Activated B cell treated with CpG ODN at 0.5 μM for 24 hours (primary cell): ENCODE data around the gene DNAJC4. TPM values are rescaled to one million over a fixed set of nuclear protein-coding genes. Genes with fewer than 3 reads are reported as not detected.

ENCODE experiments used
- ATAC-seq: fragments of 200-7000 bp; cut with Tn5 transposase; one replicate; pipeline ENCODE4 v1.10.0; 2021; ENCODE audit warnings: low read depth, mild to moderate bottlenecking, moderate library complexity
- CTCF ChIA-PET: fragments of 350-600 bp; sonication (Branson Sonifier 250); formaldehyde crosslinking; loops from one replicate; lab custom pipeline; 2021; ENCODE audit warnings: antibody characterized with exemption; lab: Charles Lee
- POLR2A ChIA-PET: fragments of 350-600 bp; sonication (Branson Sonifier 250); formaldehyde crosslinking; loops from one replicate; lab custom pipeline; 2021; ENCODE audit warnings: antibody characterized with exemption; lab: Charles Lee
- DNase-seq: peaks from one replicate; pipeline ENCODE4 v3.0.0; 2022
- H3K27ac Mint-ChIP-seq: one replicate; pipeline ENCODE4 v1.8.0; 2020; ENCODE audit warnings: mixed read lengths
- H3K27me3 Mint-ChIP-seq: one replicate; pipeline ENCODE4 v1.8.0; 2021; ENCODE audit warnings: mixed read lengths
- H3K36me3 Mint-ChIP-seq: one replicate; pipeline ENCODE4 v1.8.0; 2021; ENCODE audit warnings: low read depth, mixed read lengths
- H3K4me1 Mint-ChIP-seq: one replicate; pipeline ENCODE4 v1.8.0; 2021; ENCODE audit warnings: mixed read lengths
- H3K4me3 Mint-ChIP-seq: one replicate; pipeline ENCODE4 v1.8.0; 2020; ENCODE audit warnings: mild to moderate bottlenecking, mixed read lengths
- H3K9me3 Mint-ChIP-seq: one replicate; pipeline ENCODE4 v1.8.0; 2020; ENCODE audit warnings: mixed read lengths
- CTCF ChIP-seq: fragments of 200-600 bp; IDR thresholded peaks from one replicate; pipeline ENCODE4 v1.8.0; 2022; ENCODE audit warnings: antibody characterized with exemption, mild to moderate bottlenecking
- intact Hi-C: fragments of 100-400 bp; cut with micrococcal nuclease; formaldehyde crosslinking; loops from one replicate; pipeline ENCODE4 v1.15.1; 2024
- total RNA-seq: library from RNA; stranded (reverse); gene quantifications from 2 replicates; pipeline ENCODE4 v1.2.3, GENCODE V29; 2022

DNAJC4 gene
- total RNA-seq, 1 donor from 2014 or later, result 53.3 TPM

GRCh38 chr11:64269540-64270220 is 39.3 kb downstream of the DNAJC4 start:
- H3K4me1 Mint-ChIP-seq, result peaks cover 23% of the 10 kb centered on the region
- H3K27ac Mint-ChIP-seq, result peak overlapping the region; percentile 95
- intact Hi-C loops, result loop anchor here (1.0 kb wide), 14 partner anchors 16 to 116 kb away; partner anchors contain the start of genes CCDC88B, DNAJC4, ESRRA and FKBP2
- POLR2A ChIA-PET, result interaction anchor here (0.8 to 6.0 kb wide), 15 partner anchors 14 to 1428 kb away, joined by 3 to 119 read pairs (median 15); partner anchors contain the start of genes BAD, CCDC88B, DNAJC4 and ESRRA
- DNase-seq, result peak; percentile 97
- peaks cover 11% of the 10 kb centered on the region for H3K36me3 Mint-ChIP-seq
- H3K4me3 Mint-ChIP-seq, result peak overlapping the region; percentile 97
- peak; percentile 72 for ATAC-seq
- H3K27me3 Mint-ChIP-seq, result no peaks in the 10 kb centered on the region
- H3K9me3 Mint-ChIP-seq, result no peaks in the 10 kb centered on the region
- CTCF ChIA-PET, result interaction anchor here (0.8 to 5.7 kb wide), 6 partner anchors 15 to 65 kb away, joined by 3 to 55 read pairs (median 8); partner anchors contain the start of genes CATSPERZ, PLCB3, PRDX5 and TRMT112
- no peak for TF ChIP-seq CTCF

DNA sequence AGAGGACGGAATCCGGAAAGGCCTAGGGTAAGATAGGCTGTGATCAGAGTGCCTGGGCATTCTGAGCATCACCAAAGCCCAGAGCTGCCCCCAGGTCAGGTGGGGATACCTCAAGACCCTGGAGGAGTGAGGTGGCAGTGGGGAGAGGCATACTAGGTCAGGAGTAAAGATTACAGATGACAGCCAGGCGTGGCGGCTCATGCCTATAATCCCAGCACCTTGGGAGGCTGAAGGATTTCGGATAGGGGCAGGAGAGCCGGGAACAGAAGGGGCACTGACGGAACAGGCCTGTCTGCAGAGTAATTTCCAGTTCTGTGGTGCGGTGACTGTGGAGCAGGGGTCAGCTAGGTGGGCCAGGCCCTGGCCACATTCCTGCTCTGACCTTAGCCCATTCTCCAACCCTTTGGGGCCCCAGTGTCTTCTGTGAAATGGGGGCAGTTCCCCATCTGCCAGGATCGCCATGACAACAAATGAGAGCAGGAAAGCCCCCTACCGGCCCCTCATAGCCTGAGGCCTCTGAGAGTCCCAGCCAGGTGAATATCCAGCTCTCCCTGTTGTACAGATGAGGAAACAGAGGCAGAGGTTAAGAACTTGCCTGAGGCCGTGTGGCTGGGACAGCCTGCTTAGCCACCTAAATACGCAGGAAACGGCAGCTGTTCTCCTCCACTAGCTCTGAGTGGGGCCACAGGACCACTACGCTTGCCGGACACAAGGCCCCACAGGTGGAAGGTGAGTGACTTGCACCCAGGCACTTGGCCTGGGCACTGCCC is 44.9 kb downstream of the DNAJC4 start:
- intact Hi-C loops, result no loop called here
- H3K4me1 Mint-ChIP-seq, result peaks cover 8% of the 10 kb centered on the region
- ATAC-seq (no peak), DNase-seq (no peak)
- no peaks in the 10 kb centered on the region for H3K9me3 Mint-ChIP-seq
- H3K4me3 Mint-ChIP-seq, result no peak overlapping the region
- H3K36me3 Mint-ChIP-seq, result peaks cover 26% of the 10 kb centered on the region
- no peak for TF ChIP-seq CTCF
- ChIA-PET CTCF (interaction anchor here (1.4 kb wide), 1 partner anchor 29 kb away, joined by 5 read pairs; no protein-coding TSS in a partner anchor), POLR2A (interaction anchor here (0.6 to 2.3 kb wide), 2 partner anchors 9 to 33 kb away, joined by 3 to 8 read pairs; partner anchors contain the start of gene BAD)
- H3K27ac Mint-ChIP-seq, result peak overlapping the region; percentile 30
- no peaks in the 10 kb centered on the region for H3K27me3 Mint-ChIP-seq

GRCh38 chr11:64275841-64276240 is 45.5 kb downstream of the DNAJC4 start:
- H3K4me1 Mint-ChIP-seq, result peaks cover 6% of the 10 kb centered on the region
- no peaks in the 10 kb centered on the region for H3K9me3 Mint-ChIP-seq
- POLR2A ChIA-PET, result interaction anchor here (0.6 to 2.3 kb wide), 2 partner anchors 9 to 33 kb away, joined by 3 to 8 read pairs; partner anchors contain the start of gene BAD
- ATAC-seq (no peak), DNase-seq (no peak)
- H3K36me3 Mint-ChIP-seq, result peaks cover 23% of the 10 kb centered on the region
- H3K27me3 Mint-ChIP-seq, result no peaks in the 10 kb centered on the region
- CTCF ChIA-PET, result interaction anchor here (1.4 kb wide), 1 partner anchor 28 kb away, joined by 5 read pairs; no protein-coding TSS in a partner anchor
- peak overlapping the region; percentile 30 for H3K27ac Mint-ChIP-seq
- intact Hi-C loops, result no loop called here
- no peak overlapping the region for H3K4me3 Mint-ChIP-seq
- no peak for TF ChIP-seq CTCF

GRCh38 chr11:64276653-64277431 is 46.5 kb downstream of the DNAJC4 start:
- TF ChIP-seq CTCF, result no peak
- Mint-ChIP-seq H3K27me3 (no peaks in the 10 kb centered on the region), H3K4me1 (peaks cover 6% of the 10 kb centered on the region), H3K27ac (no peak overlapping the region), H3K36me3 (peaks cover 28% of the 10 kb centered on the region), H3K4me3 (no peak overlapping the region), H3K9me3 (no peaks in the 10 kb centered on the region)
- ATAC-seq (peak; percentile 35), DNase-seq (no peak)
- CTCF ChIA-PET, result interaction anchor here (1.1 to 1.4 kb wide), 2 partner anchors 27 to 70 kb away, joined by 3 to 5 read pairs; partner anchors contain the start of gene FERMT3
- intact Hi-C loops, result no loop called here
- POLR2A ChIA-PET, result interaction anchor here (2.3 kb wide), 1 partner anchor 8 kb away, joined by 8 read pairs; the partner anchor contains the start of gene BAD
